ENCODE results near the gene PITX2.

- TF ChIP-seq POLR2AphosphoS5 (IDR thresholded peaks at IDR 0.05; ENCODE audit: low read depth) (no peak; the same call in 1 of the 2 replicates), CTCF (conservative IDR thresholded peaks at IDR 0.05; ENCODE audit: low read depth in 2 of 2) (no peak), NANOG (IDR thresholded peaks at IDR 0.05; ENCODE audit: borderline replicate concordance) (no peak), REST (IDR thresholded peaks at IDR 0.05; ENCODE audit: unreplicated experiment) (no peak), ETS1 (IDR thresholded peaks at IDR 0.05) (peak; percentile 34; the same call in 1 of the 2 replicates), ZNF331 (CRISPR knock-in tag; IDR thresholded peaks at IDR 0.05; ENCODE audit: low read depth) (no peak), EZH2 (IDR thresholded peaks at IDR 0.05; ENCODE audit: low read depth, unreplicated experiment) (peak; percentile 74), EZH2phosphoT487 (IDR thresholded peaks at IDR 0.05; ENCODE audit: unreplicated experiment) (peak; percentile 66), CREB1 (CRISPR knock-in tag; IDR thresholded peaks at IDR 0.05; ENCODE audit: low read depth) (no peak), STAT1 (IDR thresholded peaks at IDR 0.05; ENCODE audit: unreplicated experiment) (no peak), ZNF114 (CRISPR knock-in tag; IDR thresholded peaks at IDR 0.05) (no peak)
These were observed 782 bp downstream of the PITX2 start for GRCh38 chr4:110621839-110622751.
